GM23248 (cell line): Measurements from ENCODE around the gene FAM20C.

Source experiments
- EZH2 ChIP-seq: fragments of 200-600 bp; sonication (generic); IDR thresholded peaks from 2 replicates; pipeline ENCODE4 v1.6.1; 2018; ENCODE audit warnings: antibody characterized with exemption, mild to moderate bottlenecking; ENCODE audit not compliant: insufficient read depth, poor library complexity, severe bottlenecking
- EZH2phosphoT487 ChIP-seq: fragments of 200-600 bp; sonication (generic); IDR thresholded peaks from 2 replicates; pipeline ENCODE4 v1.6.1; 2018; ENCODE audit warnings: antibody characterized with exemption, moderate library complexity, mild to moderate bottlenecking, low read depth; ENCODE audit not compliant: insufficient read depth

GRCh38 chr7:259191-259505, 66.8 kb downstream of the FAM20C start:
- no peak for TF ChIP-seq EZH2
- TF ChIP-seq EZH2phosphoT487, result no peak
